Cerebellar nuclear complex (tissue), 1 donor: ENCODE results near the gene RELB.
"Not testable (repeated sequence)": the region's sequence is repeated elsewhere in the genome, so short reads cannot be mapped to it uniquely, and the experiment has no call there.

Source experiments
- DNase-seq, 2 experiments: peaks; one replicate each; lab custom pipeline; 2025; lab: John Stamatoyannopoulos, UW

RELB gene

DNA sequence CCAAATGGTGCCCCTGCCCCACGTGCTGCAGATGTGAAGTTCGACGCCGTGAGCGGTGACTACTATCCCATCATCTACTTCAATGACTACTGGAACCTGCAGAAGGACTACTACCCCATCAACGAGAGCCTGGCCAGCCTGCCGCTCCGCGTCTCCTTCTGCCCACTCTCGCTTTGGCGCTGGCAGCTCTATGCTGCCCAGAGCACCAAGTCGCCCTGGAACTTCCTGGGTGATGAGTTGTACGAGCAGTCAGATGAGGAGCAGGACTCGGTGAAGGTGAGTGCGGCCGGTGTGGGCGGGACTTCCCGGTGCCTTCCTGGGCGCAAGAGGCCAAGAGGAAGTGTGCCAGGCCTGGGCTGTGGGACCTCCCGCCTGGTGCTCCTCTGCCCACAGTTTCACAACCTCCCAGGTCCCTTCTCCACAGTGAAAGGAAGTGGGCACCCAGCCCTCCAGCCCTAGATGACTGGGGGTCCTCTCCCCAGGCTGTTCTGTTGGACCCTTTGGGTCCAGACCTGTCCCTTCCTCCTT lies 14.1 kb upstream of the RELB start:
- no peak for DNase-seq

DNA sequence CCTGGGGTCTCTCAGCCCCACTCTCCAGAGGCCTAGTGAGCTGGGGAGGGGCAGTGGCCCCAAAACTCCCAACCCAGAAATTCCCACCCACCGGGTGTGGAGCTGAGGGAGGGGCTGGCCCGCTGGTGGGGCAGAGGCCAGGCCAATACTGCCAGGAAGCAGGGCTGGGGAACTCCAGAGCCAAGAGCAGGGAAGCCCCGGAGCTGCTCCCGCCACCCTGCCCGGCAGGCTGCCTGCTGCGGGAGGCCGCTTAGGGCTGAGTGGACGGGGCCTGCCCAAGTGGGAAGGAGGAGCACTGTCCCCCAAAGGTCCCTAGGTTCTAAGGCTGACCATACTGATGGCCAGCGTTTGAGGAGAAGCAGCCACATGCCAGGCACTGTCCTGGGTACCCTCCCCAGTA lies 13.0 kb upstream of the RELB start:
- no peak for DNase-seq

DNA sequence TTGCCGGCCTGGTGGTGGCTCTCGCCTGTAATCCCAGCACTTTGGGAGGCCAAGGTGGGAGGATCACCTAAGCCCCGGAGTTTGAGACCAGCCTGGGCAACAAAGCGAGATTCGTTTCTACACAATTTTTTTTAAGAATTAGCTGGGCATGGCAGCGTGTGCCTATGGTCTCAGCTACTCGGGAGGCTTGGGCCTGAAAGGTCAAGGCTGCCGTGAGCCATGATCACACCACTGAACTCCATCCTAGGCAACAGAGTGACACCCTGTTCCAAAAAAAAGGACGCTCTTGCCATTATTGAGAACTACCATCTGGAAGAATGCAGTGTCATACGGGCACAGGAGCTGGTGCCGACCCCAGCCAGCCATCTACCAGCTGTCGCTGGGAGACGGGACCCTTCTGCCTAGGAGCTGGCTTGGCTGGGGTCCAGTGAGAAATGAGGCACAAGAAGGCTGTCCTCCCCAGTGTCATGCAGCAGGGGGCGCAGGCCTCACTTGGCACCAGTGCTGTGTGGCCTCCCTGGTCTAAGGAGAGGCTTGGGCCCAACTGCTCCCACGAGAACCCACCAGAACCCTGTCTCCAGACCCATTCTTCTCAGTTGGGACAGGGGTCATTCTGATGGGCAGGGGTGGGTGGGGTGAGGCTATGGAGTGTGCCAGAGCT lies 12.2 kb upstream of the RELB start:
- peak in 1 of 2 experiments; percentile 3 for DNase-seq

DNA sequence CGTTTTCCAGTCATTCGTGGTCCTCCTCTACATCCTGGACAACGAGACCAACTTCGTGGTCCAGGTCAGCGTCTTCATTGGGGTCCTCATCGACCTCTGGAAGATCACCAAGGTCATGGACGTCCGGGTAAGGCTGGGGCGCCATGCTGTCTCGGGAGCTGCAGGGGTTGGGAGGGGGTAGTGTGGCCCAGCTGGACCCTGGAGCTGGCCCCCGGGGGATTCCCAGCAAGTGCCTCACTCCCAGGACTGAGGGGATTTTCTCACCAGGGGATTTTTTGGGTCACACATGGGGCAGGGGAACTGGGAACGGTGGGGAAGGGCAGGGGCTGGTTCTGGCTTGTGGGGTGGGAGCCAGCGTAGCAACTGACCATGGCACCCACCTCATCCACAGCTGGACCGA lies 10.8 kb upstream of the RELB start:
- no peak for DNase-seq

DNA sequence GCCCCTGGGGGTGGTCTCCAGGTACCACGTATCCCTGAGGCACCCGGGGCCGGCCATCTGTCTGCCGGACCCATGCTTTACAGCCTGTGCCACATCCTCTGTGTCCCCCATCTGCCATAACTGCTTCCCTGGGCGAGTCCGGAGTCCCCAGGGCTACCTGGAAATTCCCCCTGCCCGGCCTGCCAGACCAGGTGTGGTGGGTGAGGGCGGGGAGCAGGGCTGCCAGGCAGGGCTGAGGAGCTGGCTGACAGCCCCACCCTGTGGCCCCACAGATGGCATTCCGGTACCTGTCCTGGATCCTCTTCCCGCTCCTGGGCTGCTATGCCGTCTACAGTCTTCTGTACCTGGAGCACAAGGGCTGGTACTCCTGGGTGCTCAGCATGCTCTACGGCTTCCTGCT lies 10.3 kb upstream of the RELB start:
- DNase-seq: no peak

DNA sequence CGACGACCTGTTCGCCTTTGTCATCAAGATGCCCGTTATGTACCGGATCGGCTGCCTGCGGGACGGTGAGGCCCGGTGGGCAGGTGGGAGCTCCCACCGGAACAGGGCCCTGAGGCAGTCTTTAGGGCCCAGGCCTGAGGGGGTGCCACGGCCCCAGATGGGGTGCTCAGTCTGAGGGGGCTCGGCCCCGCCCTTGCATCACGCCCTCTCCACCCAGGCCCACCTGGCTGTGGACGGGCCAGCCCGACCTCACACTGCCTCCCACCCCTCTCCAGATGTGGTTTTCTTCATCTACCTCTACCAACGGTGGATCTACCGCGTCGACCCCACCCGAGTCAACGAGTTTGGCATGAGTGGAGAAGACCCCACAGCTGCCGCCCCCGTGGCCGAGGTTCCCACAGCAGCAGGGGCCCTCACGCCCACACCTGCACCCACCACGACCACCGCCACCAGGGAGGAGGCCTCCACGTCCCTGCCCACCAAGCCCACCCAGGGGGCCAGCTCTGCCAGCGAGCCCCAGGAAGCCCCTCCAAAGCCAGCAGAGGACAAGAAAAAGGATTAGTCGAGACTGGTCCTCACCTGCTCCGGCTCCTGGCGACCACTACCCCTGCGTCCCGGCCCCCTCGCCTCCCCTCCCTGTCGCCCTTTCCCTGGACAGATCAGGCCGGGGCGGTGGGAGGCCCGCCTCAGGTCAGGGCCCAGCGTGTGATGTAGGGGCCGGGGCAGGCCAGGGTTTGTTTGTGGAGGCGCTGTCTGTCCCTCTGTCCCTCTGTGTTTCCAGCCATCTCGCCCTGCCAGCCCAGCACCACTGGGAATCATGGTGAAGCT lies 8.7 kb upstream of the RELB start:
- DNase-seq: no peak

DNA sequence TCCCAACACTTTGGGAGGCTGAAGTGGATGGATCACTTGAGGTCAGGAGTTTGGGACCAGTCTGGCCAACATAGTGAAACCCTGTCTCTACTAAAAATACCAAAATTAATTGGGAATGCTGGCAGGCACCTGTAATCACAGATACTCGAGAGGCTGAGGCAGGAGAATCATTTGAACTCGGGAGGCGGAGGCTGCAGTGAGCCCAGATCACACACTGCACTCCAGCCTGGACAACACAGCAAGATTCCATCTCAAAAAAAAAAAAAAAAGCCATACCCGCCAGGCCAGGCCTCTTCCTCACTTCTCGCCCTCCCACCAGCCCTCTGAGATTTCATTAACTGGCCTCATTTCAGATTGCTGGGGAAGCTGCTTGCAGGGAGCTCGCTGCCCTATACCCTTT lies 7.7 kb upstream of the RELB start:
- no peak for DNase-seq

DNA sequence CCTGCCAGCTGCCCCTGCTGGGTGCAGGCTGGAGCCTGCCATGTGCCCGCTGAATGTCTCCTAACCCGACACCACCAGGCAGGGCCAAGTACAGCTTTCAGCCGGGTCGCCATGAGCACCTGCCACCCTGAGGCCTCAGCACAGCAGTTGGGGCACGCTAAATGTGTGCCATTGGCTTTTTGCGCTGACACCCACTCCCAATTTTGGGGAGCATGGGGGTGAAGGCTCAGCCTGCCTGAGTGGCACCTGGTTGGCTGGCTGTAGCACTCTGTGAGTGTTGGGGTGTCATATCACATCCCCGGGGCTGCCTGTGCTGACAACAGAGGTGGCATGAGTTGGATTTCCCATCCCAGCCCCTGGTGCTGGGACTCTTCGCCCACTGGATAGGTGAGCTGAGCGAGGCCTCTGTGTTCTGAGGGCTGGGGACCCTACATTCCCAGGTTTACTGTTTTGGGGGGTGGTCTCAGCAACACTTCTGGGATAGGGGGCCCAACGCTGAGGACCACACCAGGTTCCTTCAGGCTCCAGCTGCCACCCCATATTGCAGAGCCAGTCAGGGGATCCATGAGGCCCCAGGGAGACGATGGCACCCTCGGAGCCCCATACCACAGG lies 7.2 kb upstream of the RELB start:
- DNase-seq: no peak

DNA sequence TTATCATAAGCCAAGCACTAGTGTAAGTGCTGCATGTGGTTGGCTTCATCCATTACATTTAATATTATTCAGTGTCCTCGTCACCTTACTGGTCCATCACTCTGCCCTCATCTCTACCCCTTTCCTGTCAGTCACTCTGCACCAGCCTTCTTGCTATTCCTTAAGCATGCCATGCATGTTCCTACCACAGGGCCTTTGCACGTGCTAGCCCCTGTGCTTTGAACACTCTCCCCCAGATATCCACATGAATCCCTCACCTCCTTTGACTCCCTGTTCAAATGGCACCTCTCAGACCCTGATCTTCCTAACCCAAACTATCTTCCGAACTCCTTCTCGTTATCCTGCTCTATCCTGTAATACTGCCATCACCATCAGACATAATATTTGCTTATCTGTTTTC lies 3.2 kb upstream of the RELB start:
- no peak for DNase-seq

DNA sequence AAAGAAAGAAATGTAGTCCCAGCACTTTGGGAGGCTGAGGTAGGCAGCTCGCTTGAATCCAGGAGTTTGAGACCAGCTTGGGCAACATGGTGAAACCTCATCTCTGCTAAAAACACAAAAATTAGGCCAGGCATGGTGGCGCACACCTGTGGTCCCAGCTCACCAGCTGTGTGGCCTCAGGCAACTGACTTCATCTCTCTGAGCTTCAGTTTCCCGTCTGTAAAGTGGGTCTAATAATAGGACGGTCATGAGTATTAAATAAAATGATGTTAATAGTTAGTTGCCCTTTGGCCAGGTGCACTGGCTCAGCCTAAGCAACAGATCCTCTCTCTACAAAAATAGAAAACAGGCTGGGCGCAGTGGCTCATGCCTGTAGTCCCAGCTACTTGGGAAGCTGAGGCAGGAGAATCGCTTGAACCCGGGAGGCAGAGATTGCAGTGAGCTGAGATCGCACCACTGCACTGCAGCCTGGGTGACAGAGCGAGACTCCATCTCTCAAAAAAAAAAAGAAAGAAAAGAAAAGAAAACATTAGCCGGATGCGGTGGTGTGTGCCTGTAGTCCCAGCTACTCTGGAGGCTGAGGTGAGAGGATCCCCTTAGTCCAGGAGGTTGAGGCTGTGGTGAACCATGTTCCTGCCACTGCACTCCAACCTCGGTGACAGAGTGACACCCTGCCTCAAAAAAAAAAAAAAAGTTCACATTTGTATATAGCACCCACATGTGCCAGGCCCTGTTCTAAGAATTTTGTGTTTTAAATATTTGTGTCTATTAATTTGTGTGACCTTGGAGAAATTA lies 1.9 kb upstream of the RELB start:
- DNase-seq: not testable (repeated sequence)

DNA sequence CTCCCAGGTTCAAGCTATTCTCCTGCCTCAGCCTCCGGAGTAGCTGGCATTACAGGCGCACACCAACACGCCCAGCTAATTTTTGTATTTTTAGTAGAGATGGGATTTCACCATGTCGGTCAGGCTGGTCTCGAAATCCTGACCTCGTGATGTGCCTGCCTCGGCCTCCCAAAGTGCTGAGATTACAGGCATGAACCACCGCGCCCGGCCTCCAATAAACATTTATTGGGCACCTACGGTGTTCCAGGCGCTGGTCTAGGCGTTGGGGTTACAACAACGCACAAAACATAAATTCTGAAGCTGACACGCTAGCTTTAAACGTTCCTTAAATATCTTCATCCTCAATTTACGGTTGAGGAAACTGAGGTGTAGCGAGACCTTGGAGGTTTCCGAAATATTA lies 599 bp upstream of the RELB start:
- DNase-seq: not testable (repeated sequence)

DNA sequence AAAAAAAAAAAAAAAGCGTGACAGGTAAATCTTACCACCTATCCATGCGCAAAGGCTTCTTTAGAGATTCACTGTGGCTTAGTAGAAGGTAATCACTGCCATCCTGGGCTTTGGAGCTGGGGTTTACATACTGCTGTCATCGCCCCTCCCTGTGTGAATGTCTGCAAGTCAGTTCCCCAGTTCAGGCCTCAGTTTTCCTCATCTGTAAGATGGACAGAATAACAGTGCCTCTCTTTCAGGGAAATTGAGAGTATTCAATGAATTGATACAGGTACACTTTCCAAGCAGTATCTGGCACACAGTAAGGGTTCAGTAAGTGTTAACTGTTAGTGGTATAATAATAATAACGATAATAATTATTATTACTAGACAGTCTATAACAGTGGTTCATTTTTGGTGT lies 2.2 kb downstream of the RELB start:
- DNase-seq: no peak

DNA sequence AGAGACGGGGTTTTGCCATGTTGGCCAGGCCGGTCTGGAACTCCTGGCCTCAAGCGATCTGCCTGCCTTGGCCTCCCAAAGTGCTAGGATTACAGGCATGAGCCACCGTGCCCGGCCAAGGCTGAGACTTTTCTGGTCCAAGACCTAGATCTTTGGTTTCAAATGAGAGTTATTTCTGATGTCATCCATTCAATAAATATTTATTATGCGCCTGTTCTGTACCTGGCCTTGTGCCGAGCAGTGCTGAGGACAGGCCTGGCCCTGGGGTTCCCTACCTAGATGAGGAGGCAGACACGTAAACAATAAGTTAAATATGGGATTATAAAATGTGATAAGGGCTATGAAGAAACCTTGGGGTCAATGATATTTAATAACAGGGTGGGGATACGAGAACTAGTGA lies 4.5 kb downstream of the RELB start:
- DNase-seq: no peak

DNA sequence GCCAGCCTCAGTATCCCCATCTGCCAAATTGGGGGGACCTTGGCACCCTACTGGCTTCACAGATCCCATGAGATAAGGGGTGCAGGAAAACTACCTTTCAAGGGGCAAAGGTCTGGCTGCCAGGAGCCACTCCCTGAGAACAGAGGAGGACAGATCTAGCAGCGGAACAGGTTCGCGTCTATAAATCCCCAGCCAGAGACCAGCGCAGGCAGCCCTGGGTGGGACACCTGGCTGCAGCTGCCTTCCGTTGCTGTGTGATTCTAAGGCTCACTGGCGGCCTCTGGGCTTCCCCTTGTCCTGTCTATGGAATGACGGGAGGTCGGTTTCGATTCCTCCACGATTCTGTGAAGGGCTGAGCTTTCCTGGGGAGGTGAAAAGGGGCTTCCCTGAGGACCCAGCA lies 7.3 kb downstream of the RELB start:
- DNase-seq: no peak

DNA sequence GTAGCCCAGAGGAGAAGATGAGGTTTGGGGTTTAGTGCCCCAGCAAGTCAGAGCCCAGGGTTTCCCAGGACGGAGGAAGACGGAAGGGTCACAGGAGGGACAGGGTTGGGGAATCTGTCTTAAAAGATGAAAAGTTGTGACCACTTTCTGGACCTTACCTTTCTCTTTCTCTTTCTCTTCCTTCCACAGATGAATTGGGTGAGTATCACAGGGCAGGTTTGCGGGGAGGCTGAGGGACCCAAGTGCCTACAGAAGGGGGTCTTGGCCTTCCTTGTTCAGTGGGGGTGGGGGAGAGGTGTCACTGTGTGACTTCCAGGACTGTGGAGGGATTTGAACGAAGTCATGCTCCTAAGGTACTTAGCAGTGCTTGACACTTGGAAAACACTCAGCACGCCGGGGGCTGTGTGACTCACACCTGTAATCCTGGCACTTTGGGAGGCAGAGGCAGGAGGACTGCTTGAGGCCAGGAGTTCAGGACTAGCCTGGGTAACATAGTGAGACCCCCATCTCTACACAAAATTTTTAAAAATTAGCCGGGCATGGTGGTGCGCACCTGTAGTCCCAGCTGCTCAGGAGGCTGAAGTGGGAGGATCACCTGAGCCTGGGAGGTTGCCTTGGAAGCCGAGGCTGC lies 8.5 kb downstream of the RELB start:
- DNase-seq: no peak

DNA sequence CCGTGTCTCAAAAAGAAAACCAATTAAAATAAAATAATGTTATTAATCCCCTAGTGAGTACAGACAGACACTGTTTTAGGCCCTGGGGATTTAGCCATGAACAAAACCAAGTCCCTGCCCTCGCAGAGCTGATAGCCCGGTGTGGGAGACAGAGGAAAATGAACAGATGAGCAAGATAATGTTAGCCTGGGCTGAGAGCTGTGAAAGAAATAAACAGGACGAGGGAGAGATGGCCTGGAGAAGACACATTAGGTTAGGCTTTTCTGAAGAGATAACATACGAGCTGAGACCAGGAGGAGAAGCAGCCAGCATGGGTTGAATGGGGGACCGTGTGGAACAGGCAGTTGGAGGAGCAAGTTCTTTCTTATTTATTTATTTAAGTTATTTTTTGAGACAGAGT lies 9.0 kb downstream of the RELB start:
- DNase-seq: no peak

DNA sequence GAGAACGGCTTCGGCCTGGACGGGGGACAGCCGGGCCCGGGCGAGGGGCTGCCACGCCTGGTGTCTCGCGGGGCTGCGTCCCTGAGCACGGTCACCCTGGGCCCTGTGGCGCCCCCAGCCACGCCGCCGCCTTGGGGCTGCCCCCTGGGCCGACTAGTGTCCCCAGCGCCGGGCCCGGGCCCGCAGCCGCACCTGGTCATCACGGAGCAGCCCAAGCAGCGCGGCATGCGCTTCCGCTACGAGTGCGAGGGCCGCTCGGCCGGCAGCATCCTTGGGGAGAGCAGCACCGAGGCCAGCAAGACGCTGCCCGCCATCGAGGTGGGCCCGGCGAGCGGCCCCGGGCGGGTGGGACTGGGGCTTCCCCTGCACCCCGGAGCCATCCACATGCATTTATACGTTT lies 10.7 kb downstream of the RELB start:
- DNase-seq: no peak

DNA sequence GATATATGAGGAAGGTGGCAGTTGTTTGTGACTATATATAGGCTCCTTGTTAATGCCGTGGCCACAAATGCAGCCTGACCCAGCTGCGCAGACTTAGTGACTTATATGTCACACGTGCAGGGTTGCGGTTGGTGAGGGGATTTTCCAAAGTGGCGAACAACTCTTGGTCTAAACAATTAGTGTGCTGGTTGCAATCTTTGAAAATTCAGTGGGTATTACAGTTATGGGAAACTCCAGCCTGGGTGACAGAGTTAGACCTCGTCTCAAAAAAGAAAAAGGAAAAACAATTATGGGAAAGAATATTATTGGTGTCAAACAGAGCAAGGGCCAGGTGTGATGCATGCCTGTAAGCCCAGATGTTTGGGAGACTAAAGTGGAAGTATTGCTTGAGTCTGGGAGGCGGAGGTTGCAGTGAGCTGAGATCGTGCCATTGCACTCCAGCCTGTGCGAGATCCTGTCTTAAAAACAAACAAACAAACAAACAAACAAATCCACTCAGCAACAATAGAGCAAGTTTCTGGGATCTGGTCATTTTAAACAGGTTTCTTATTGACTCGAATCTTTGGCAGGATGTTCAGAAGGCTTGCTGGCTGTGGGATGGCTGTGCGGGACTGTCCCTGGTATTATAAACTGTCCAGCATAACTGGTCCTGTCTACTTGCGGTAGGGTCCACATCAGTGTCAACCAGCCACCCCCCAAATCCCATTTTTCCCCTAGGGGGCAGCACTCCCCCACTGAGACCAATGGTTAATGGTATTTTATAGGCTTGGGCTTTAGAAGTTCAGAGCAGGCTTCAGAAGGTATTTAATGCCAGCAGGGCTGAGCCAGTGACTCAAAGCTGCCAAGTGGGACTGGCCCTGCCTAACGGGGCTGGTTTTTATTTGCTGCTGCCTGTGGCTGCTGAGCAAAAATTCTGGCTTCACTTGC lies 15.4 kb downstream of the RELB start:
- DNase-seq: no peak

DNA sequence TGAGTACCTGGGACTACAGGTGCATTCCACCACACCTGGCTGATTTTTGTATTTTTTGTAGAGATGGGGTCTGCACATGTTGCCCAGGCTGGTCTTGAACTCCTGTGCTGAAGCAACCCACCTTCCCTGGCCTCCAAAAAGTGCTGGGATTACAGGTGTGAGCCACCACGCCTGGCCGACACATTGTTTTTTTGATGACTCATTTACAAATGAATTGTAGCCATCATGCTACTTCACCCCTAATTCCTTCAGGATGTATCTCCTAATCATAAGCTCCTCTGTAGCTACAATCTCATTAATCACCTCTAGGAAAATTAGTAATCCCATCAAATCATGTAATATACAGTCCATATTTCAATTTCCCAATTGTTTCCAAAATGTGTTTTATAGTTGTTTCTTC lies 17.9 kb downstream of the RELB start:
- no peak for DNase-seq

DNA sequence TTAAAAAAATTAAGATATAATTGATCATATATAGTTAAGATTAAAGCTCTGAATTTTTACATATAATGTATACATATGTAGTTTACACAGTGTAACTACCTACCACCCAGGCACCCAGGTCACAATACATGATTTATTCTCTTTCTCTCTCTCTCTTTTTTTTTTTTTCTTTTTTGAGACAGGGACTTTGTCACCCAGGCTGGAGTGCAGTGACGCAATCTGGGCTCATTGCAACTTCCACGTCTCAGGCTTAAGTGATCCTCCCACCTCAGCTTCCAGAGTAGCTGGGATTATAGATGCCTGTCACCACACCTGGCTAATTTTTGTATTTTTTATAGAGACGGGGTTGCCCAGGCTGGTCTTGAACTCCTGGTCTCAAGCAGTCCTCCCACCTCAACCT lies 18.8 kb downstream of the RELB start:
- DNase-seq: no peak

DNA sequence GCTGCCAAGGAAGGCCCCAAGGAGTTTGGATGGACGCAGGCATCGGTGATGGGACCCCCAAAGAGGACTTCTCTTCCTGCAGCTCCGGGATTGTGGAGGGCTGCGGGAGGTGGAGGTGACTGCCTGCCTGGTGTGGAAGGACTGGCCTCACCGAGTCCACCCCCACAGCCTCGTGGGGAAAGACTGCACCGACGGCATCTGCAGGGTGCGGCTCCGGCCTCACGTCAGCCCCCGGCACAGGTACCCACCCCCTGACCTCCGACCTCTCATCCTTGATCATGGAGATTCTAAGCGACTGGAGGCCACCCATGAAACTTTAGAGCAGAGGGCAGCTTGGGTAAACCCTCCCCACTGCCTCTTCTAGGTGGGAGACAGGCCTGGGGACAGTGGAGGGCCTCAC lies 20.7 kb downstream of the RELB start:
- no peak for DNase-seq
